HCT116 (cell line): Measurements from ENCODE around the gene TEKT3. TPM values are rescaled to one million over a fixed set of nuclear protein-coding genes. Genes with fewer than 3 reads are reported as not detected.

Source experiments
- ATAC-seq: fragments of 200-7000 bp; cut with Tn5 transposase; 2 replicates; pipeline ENCODE4 v1.9.1; 2020; ENCODE audit warnings: mild to moderate bottlenecking, moderate library complexity
- BruUV-seq: library from RNA; stranded (reverse); fragments of 400-500 nt; replicated peaks from 2 replicates; lab custom pipeline; 2021; lab: Mats Ljungman, UMichigan
- CTCF ChIA-PET: fragments of 300-600 bp; sonication (Branson Sonifier 250); formaldehyde crosslinking; loops from one replicate; lab custom pipeline; 2021; ENCODE audit warnings: antibody characterized with exemption; lab: Charles Lee
- POLR2A ChIA-PET: fragments of 300-600, 350-600 bp; sonication (Branson Sonifier 250); formaldehyde crosslinking; loops from one replicate; lab custom pipeline; 2021; ENCODE audit warnings: antibody characterized with exemption; lab: Charles Lee
- RAD21 ChIA-PET, 2 experiments: fragments of 300-600 bp; sonication (Branson Sonifier 250); formaldehyde crosslinking; loops; one replicate each; lab custom pipeline; 2023; ENCODE audit warnings: low total read pairs in 2 of 2; ENCODE audit not compliant: uncharacterized antibody in 2 of 2, unreplicated experiment in 2 of 2, low non-redundant PET in 1 of 2; lab: Charles Lee
- DNase-seq: peaks from one replicate; pipeline ENCODE4 v3.0.0-alpha.2; 2010; ENCODE audit warnings: low read depth, low spot score
- H2AFZ ChIP-seq: fragments of 200-600 bp; shearing (Covaris generic), sonication (generic); 2 replicates; pipeline ENCODE4 v1.6.1; 2017; ENCODE audit warnings: low read depth, mixed run types, mixed read lengths, antibody characterized with exemption, low read length; ENCODE audit not compliant: poor library complexity, severe bottlenecking
- H3K27ac ChIP-seq: 2 replicates; pipeline ENCODE4 v1.5.1; 2012; ENCODE audit warnings: low read depth, low read length
- H3K27me3 ChIP-seq: fragments of 200-600 bp; sonication (generic); 2 replicates; pipeline ENCODE4 v1.6.1; 2016; ENCODE audit warnings: mixed run types, low read length, mixed read lengths; ENCODE audit not compliant: insufficient read depth
- H3K36me3 ChIP-seq, 2 experiments: fragments of 200-500 bp in 1 of 2; fragments of 200-600 bp in 1 of 2; sonication (Bioruptor generic) in 1 of 2; sonication (generic) in 1 of 2; 2 replicates each; pipeline versions ENCODE4 v1.5.1 to v1.6.1; 2014 to 2016; ENCODE audit warnings: low read length in 2 of 2, inconsistent platforms in 1 of 2, mixed read lengths in 1 of 2, mixed run types in 1 of 2; ENCODE audit not compliant: insufficient read depth in 2 of 2, control insufficient read depth in 1 of 2
- H3K4me1 ChIP-seq, 2 experiments: fragments of 200-600 bp in 1 of 2; sonication (generic) in 1 of 2; 2 replicates each; pipeline versions ENCODE4 v1.5.1 to v1.6.1; 2012 to 2017; ENCODE audit warnings: low read length in 2 of 2, inconsistent platforms in 1 of 2, mild to moderate bottlenecking in 1 of 2, mixed read lengths in 1 of 2, mixed run types in 1 of 2, moderate library complexity in 1 of 2; ENCODE audit not compliant: insufficient read depth in 2 of 2, control insufficient read depth in 1 of 2
- H3K4me2 ChIP-seq: fragments of 200-600 bp; sonication (generic); 2 replicates; pipeline ENCODE4 v1.6.1; 2017; ENCODE audit warnings: mixed run types, low read length, mixed read lengths
- H3K4me3 ChIP-seq, 2 experiments: fragments of 200-600 bp in 1 of 2; sonication (generic) in 1 of 2; replicated peaks in 1 of 2; 2 replicates each; pipeline ENCODE4 v1.5.1; 2011 to 2016; ENCODE audit warnings: low read length in 2 of 2, control low read depth in 1 of 2, low read depth in 1 of 2, mild to moderate bottlenecking in 1 of 2, mixed read lengths in 1 of 2, mixed run types in 1 of 2
- H3K79me2 ChIP-seq: fragments of 200-600 bp; sonication (generic); 2 replicates; pipeline ENCODE4 v1.6.1; 2017; ENCODE audit warnings: mild to moderate bottlenecking, mixed run types, low read length, moderate library complexity, mixed read lengths; ENCODE audit not compliant: insufficient read depth
- H3K9ac ChIP-seq: fragments of 200-600 bp; sonication (generic); 2 replicates; pipeline ENCODE4 v1.6.1; 2016; ENCODE audit warnings: low read length, mixed read lengths
- H3K9me2 ChIP-seq: fragments of 200-600 bp; sonication (generic), shearing (Covaris generic); 2 replicates; pipeline ENCODE4 v1.6.1; 2017; ENCODE audit warnings: mixed run types, mild to moderate bottlenecking, moderate library complexity; ENCODE audit not compliant: insufficient read depth
- H3K9me3 ChIP-seq, 2 experiments: fragments of 200-500 bp in 1 of 2; fragments of 200-600 bp in 1 of 2; sonication (Bioruptor generic) in 1 of 2; sonication (generic) in 1 of 2; 2 replicates each; pipeline ENCODE4 v1.6.1; 2014 to 2017; ENCODE audit warnings: low read length in 2 of 2, mixed read lengths in 2 of 2, inconsistent platforms in 1 of 2, low read depth in 1 of 2, mild to moderate bottlenecking in 1 of 2, mixed run types in 1 of 2, moderate library complexity in 1 of 2; ENCODE audit not compliant: control insufficient read depth in 1 of 2, insufficient read depth in 1 of 2
- H4K20me1 ChIP-seq: fragments of 200-600 bp; sonication (generic), shearing (Covaris generic); 2 replicates; pipeline ENCODE4 v1.6.1; 2017; ENCODE audit warnings: mixed run types, mild to moderate bottlenecking, moderate library complexity; ENCODE audit not compliant: insufficient read depth
- CEBPB ChIP-seq: IDR thresholded peaks from 2 replicates; pipeline ENCODE4 v1.6.1; 2012; ENCODE audit warnings: low read depth
- EZH2 ChIP-seq: fragments of 200-600 bp; sonication (generic); IDR thresholded peaks from 2 replicates; pipeline ENCODE4 v1.6.1; 2017; ENCODE audit warnings: antibody characterized with exemption, mixed run types
- EZH2phosphoT487 ChIP-seq: fragments of 200-600 bp; IDR thresholded peaks from 2 replicates; pipeline ENCODE4 v1.6.1; 2018; ENCODE audit warnings: antibody characterized with exemption, borderline replicate concordance
- FOSL1 ChIP-seq: IDR thresholded peaks from 2 replicates; pipeline ENCODE4 v1.6.1; 2012; ENCODE audit warnings: low read depth
- JUND ChIP-seq: IDR thresholded peaks from 2 replicates; pipeline ENCODE4 v1.6.1; 2012
- SIN3A ChIP-seq: IDR thresholded peaks from 2 replicates; pipeline ENCODE4 v1.6.1; 2012; ENCODE audit warnings: low read depth
- YY1 ChIP-seq: IDR thresholded peaks from 2 replicates; pipeline ENCODE4 v1.6.1; 2011; ENCODE audit warnings: low read length, low read depth, moderate library complexity, mild to moderate bottlenecking; ENCODE audit not compliant: insufficient replicate concordance; ENCODE audit errors: extremely low read depth
- ZFX ChIP-seq: fragments of 450-650 bp; IDR thresholded peaks from 2 replicates; pipeline ENCODE4 v1.6.1; 2017
- ZNF274 ChIP-seq: fragments of 200-500 bp; sonication (Bioruptor generic); IDR thresholded peaks from 2 replicates; pipeline ENCODE4 v1.6.1; 2014; ENCODE audit warnings: mild to moderate bottlenecking, low read depth, low read length, inconsistent platforms
- intact Hi-C: fragments of 100-400 bp; cut with micrococcal nuclease; formaldehyde crosslinking; loops from 2 replicates; pipeline ENCODE4 v1.10.0; 2022
- total RNA-seq: library from RNA; stranded (reverse); gene quantifications from one replicate; pipeline ENCODE4 v1.2.1, GENCODE V29; 2021; ENCODE audit not compliant: unreplicated experiment
- TF ChIP-seq, protein P1 (sequence below): IDR thresholded peaks from 2 replicates; pipeline ENCODE4 v1.6.1; 2012; ENCODE audit warnings: low read depth

TEKT3 gene
- total RNA-seq, 1 experiment from 2014 or later, result 0.64 TPM

DNA sequence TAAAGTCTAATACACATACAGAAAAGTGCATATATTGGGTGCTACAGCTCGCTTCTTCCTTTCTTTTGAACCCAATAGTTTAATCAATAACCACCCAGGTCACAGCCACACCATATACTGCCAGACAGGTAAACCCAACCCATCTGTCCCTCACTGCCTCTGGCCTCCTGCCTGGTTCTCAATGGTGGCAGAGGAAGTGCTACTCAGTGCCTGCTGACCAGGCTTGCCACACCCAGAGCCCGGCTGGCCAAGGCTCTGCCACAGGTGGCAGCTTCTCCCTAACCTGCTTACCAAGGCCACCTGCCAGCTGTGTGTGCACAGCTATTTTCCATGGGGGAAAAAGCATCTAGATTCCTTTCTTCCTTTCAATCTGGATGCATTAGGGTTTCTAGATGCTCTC is 76.9 kb downstream of the TEKT3 start:
- no peaks in the 10 kb centered on the region for H3K9me2 ChIP-seq
- TF ChIP-seq YY1 (no peak), ZNF274 (no peak), EZH2phosphoT487 (no peak), ZFX (no peak), EZH2 (no peak), CEBPB (no peak), JUND (no peak), FOSL1 (no peak), SIN3A (no peak)
- TF ChIP-seq, protein P1, sequence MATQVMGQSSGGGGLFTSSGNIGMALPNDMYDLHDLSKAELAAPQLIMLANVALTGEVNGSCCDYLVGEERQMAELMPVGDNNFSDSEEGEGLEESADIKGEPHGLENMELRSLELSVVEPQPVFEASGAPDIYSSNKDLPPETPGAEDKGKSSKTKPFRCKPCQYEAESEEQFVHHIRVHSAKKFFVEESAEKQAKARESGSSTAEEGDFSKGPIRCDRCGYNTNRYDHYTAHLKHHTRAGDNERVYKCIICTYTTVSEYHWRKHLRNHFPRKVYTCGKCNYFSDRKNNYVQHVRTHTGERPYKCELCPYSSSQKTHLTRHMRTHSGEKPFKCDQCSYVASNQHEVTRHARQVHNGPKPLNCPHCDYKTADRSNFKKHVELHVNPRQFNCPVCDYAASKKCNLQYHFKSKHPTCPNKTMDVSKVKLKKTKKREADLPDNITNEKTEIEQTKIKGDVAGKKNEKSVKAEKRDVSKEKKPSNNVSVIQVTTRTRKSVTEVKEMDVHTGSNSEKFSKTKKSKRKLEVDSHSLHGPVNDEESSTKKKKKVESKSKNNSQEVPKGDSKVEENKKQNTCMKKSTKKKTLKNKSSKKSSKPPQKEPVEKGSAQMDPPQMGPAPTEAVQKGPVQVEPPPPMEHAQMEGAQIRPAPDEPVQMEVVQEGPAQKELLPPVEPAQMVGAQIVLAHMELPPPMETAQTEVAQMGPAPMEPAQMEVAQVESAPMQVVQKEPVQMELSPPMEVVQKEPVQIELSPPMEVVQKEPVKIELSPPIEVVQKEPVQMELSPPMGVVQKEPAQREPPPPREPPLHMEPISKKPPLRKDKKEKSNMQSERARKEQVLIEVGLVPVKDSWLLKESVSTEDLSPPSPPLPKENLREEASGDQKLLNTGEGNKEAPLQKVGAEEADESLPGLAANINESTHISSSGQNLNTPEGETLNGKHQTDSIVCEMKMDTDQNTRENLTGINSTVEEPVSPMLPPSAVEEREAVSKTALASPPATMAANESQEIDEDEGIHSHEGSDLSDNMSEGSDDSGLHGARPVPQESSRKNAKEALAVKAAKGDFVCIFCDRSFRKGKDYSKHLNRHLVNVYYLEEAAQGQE, result no peak
- TF ChIP-seq, all 23 proteins: peak for 0
- no peak overlapping the region for H2AFZ ChIP-seq
- no peaks in the 10 kb centered on the region for H3K27me3 ChIP-seq
- no peak overlapping the region for H3K4me2 ChIP-seq
- intact Hi-C loops, result loop anchor here (10.0 kb wide), 1 partner anchor 560 kb away; no protein-coding TSS in a partner anchor
- no peaks in the 10 kb centered on the region for H4K20me1 ChIP-seq
- ChIA-PET CTCF (interaction anchor here (0.5 to 8.6 kb wide), 2 partner anchors 239 to 734 kb away, joined by 3 to 77 read pairs; no protein-coding TSS in a partner anchor), RAD21 (no interaction called here), POLR2A (no interaction called here)
- DNase-seq (no peak), ATAC-seq (no peak)
- H3K4me3 ChIP-seq, result no peak overlapping the region
- no peak overlapping the region for H3K27ac ChIP-seq
- BruUV-seq, result no TSS peak
- peaks cover 18 to 46% of the 10 kb centered on the region in 2 experiments; a peak in 3 of 4 replicates for H3K4me1 ChIP-seq
- no peak overlapping the region for H3K9ac ChIP-seq
- H3K79me2 ChIP-seq, result peaks cover 6% of the 10 kb centered on the region
- H3K36me3 ChIP-seq, result no peaks in the 10 kb centered on the region
- no peaks in the 10 kb centered on the region for H3K9me3 ChIP-seq
